ENCODE results near the gene ACTL6B.
"Not testable (repeated sequence)": the region's sequence is repeated elsewhere in the genome, so short reads cannot be mapped to it uniquely, and the experiment has no call there.

ACTL6B gene

DNA sequence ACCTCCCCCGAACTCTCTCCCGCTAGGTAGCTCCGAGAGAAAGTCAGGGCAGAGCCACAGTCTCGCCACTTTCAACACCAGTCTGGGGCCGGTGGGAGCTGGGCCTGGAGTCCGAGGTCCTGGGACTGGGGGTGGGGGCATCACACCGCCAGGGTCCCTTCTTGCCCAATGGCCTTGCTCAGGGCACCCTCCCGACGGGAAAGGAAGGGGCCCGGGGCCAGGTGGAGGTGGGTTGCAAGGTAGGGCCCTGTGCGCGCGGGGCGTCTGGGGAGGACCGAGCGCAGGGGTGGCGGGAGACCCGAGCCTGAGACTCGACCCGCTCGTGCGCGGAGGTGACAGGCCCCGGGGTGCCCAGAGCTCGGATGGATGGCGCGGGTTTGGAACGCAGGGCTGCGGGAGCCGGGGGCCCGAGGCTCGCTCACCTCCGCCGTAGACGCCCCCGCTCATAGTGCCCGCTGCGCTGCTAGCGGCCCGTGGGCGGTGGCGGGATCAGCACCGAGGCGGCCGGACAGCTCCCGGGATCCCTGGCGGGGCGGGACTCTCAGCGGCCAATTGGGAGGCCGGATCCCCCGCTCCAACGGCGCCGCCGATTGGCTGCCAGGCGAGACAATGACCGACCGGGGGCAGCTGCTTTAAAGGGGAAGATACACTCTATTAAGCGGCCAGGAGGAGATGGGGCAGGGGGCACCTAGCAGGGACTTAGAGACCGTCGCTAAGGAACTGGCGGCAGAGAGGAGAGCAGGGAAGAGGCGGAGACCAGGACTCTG lies at the start of gene ACTL6B:
ACTL6B (minus strand) TSS at position 541 of the 767 bp plus-strand sequence; CDS start at position 447, 94 bp downstream.
- peak in 1 of 2 donors; percentile 57 for DNase-seq (ENCODE audit: low read depth in 2 of 2)

DNA sequence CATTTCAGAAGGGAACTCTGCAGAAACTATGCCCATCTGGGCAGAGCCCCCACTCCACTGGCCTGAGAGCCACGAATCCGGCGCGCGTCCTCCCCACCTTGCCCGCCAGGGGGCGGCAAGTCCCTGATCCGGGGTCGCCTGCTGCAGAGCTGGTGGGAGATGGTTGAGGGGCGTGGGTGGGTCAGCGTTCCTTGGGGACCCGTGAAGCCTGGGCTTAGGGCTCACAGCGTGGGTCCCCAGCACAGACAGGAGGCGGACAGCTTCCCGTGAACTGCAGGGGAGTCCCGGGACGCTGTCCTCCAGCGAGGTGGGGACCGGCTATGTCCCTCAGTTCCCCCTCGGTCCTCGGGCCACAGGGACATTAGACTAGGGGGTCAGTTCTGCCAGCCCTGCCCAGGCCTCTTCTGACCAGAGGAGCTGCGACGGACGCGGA lies 49.1 kb upstream of the ACTL6B start:
- peak; percentile 64 to 81 for DNase-seq (ENCODE audit: low read depth in 2 of 2)

DNA sequence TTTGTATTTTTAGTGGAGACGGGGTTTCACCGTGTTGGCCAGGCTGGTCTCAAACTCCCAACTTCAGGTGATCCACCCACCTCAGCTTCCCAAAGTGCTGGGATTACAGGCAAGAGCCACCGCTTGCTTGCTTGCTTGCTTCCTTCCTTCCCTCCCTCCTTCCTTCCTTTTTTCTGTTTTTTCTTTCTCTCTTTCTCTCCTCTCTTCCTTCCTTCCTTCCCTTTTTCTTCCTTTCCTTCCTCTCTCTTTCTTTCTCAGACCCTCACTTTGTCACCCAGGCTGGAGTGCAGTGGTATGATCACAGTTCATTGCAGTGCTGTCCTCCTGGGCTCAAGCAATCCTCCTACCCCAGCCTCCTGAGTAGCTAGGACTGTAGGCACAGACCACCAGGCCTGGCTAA lies 44.8 kb upstream of the ACTL6B start:
- not testable (repeated sequence) for DNase-seq (ENCODE audit: low read depth in 2 of 2)

DNA sequence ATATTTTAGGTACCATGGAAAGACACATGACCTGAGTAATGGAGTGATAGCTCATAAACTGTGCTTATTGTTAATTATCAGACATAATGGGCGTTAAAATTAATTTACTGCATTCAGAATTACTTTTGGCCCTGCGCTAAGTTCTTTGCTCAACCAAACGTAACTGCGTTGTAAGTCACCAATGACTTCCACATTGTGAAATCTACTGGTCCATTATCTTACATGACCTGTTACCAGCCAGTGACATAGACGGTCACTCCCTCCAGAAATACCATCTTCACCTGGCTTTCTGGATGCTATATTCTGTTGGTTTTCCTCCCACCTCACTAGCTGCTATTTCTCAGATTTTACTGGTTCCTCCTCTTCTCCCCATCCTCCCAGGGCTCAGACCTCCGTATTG lies 42.8 kb upstream of the ACTL6B start:
- DNase-seq (ENCODE audit: low read depth in 2 of 2) = no peak

DNA sequence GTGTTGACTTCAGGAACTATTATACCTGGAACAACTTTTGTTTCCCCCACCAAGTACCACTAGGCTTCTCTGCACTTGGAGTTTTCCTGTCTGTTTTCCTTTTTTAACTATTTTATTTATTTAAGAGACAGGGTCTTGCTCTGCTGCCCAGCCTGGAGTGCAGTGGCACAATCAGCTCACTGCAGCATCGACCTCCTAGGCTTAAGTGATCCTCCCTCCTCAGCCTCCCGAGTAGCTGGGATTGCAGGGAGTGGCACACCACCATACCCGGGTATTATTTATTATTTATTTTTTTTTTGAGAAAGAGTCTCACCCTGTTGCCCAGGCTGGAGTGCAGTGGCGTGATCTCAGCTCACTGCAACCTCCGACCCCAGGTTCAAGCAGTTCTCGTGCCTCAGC lies 39.9 kb upstream of the ACTL6B start:
- DNase-seq (ENCODE audit: low read depth in 2 of 2) = no peak

DNA sequence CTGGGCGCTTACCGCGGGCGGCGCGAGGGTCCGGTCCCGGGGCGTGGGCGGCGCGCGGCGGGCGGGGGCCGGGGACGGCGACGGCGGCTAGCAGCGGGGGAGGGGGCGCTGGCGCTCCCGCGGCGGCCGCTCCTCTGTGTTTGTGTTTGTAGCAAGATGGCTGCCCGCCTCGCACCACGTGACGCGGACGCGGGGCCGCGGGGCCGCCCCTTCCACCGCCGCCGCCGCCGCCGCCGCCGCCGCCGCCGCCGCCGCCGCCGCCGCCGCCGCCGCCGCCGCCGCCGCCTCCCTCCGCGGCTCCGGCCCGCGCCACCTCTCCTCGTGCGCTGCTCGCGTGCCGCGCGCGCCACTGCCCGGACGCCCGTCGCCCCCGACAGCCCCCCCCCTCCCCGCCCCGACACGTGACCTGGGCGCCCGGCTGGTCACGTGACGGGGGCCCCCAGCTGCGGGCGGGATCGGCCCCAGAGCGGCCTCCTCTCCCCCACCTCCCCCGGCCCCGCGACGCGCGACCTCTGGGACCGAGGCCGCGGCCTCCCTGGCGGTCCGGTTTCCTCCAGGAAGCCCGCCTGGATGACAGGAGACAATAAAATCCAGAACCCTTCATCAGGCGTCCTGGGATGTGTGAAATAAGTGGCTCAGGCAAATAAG lies 38.0 kb upstream of the ACTL6B start, which contains the start of gene GIGYF1:
GIGYF1 (minus strand) TSS at position 153 of the 648 bp plus-strand sequence. CDS start 6,012 bp downstream, outside the sequence.
- peak in 1 of 2 donors; percentile 57 for DNase-seq (ENCODE audit: low read depth in 2 of 2)

DNA sequence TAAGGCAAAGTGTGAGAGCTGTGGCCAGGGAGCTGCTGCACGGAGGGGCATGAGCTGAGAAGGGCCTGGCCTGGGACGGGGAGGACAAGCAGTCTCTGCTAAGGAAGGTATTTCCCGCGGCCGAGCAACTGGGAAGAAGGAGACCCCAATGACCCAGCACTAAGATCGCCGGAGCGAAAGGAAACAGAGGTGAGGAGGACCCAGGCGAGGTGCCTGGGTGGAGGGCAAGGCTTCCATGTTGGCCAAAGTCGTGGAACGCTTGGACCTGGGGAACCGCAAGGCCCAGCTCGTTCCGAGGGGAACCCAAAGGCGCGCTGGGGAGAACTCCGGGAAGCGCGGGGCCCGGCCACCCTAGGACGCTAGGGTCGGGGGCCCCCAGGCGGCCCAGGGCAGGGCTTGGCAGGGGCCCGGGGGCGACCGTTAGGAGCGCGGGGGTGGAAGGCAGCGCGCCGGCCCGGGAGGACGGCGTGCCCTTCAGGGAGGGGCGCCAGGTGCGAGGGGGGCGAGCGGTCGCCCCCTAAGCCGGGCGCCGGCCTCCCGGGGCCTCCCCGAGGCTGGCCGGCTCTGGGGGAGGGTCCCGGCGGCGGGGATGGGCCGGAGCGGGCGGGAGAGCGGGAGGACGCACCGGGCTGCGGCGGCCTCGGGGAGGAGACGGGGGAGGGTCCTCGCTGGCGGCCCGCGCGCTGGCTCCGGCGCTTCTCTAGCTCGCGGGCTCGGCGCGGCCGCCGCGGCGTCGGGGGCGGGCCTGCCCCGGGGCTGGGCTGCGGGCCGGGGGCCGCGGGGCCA lies 37.3 kb upstream of the ACTL6B start:
- DNase-seq (ENCODE audit: low read depth in 2 of 2) = no peak

DNA sequence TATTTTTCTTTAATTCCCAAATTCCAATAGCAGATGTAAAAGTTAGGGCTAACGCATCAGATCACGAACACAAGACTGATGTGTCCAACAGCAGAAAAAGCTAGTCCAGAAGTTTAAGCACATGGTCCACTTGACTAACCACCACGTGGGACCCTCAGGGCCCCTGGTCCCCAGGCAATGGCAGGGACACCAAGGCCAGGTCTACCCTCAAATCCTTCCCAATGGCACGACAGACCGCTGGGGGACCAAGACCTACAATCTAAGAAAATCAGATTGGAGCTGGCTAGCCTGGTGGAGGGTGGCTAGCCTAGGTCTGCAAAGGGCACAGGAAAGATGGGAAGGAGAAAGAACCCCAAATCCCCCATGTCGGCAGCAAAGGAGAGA lies 36.3 kb upstream of the ACTL6B start:
- no peak for DNase-seq (ENCODE audit: low read depth in 2 of 2)

DNA sequence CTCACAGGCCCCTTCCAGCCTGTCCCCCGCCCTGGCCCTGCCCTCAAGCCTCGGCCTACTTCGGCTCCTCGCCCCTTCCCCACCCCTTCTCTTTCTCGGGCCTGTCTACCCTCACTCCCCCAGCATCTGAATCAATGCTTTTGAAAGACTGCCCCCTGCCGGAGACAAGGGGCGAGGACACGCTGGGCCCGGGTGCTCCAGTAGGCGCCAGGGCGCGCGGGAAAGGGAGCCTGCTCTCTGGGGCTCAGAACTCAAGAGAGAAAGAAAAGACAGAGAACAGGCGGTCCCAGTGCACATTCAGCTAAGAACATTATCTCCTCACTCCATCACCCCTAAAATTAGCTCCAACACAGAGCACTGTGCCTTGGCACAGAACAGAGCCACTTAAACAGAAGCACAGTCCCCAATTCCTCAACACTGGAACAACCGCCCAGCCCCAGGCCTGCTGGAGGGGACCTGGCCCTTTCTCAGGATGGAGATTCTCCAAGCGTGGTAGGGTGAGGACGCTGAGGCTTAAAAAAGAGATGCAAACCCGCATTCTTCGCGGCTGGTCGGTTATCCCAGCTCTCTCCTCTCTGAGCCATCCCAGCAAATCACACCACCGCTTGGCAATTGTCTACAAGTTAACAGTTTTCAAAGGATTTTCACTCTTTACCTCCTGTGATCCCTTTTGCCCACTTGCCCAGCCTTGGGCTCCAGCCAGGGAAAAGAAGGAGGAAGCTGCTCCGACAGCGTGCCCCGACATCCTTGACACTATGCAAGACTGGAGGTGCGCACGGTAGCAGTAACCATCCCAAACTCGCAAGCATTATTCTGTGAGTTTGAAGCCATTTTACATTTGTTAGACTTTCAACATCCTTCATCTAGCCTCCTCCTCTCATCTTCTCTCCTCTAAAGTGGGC lies 35.7 kb upstream of the ACTL6B start:
- DNase-seq (ENCODE audit: low read depth in 2 of 2) = peak; percentile 68 to 78

DNA sequence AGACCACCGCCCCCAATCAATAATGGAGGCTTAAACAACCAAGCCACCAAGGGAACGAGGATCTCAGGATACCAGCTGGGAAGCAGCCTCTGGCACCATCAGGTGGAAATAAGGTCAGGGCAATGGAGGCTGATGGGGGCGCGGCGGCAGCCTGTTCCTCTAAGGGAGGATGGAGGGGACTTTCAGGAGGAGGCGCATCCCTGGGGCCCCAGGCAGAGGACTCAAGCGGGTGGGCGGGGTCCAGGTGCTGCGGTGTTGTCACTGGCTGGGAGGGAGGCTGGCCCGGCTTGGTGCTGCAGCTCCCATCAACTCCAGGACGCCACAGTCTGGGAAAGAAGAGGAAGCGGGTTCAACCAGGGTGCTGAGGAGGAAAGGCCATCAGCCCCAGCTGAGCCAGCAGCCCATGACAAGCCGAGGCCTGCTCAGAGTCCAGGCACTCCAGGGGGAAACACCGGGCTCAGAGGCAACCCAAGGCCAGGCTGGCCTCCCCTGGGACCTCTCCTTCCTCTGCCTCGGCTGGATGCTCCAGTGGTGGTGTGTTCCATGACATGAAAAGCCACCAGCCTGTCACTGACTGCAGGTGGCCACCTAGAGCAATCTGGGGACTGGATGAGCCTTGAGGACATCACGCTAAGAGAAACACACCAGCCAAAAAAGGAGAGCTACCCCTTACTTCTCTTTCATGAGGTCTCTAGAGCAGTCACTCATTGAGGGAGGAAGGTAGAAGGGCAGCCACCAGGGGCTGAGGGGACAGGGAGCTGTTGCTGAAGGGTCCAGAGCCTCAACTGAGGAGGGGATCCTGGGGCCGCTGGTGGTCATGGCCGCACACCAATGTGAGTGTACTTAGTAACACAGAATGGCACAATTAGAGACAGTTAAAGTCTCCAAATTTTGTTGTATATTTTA lies 33.2 kb upstream of the ACTL6B start:
- no peak for DNase-seq (ENCODE audit: low read depth in 2 of 2)

DNA sequence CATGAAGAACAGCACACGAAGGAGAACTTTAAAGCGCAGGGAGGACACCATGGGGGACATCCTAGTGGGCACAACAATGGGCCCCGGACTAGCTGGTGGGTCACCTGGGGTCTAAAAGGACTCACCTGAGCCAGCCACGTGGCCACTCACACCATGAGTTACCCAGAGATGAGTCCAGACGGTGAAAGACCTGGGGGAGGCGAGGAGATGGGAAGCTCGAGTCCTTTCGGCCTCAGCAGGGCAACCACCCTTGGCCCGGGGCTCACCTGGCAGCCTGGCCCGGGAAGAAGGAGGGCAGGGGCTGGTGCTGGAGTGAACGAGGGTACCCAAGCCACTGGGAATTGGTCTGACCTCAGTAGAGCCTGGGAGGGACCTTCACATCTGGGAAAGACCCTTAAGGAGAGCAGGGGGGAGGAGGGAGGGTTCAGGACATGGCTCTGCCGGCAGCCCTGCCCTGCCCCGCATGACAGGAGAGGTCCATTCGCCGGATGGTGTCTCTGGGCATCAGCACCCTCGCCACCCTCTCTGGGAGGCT lies 32.1 kb upstream of the ACTL6B start:
- no peak for DNase-seq (ENCODE audit: low read depth in 2 of 2)

DNA sequence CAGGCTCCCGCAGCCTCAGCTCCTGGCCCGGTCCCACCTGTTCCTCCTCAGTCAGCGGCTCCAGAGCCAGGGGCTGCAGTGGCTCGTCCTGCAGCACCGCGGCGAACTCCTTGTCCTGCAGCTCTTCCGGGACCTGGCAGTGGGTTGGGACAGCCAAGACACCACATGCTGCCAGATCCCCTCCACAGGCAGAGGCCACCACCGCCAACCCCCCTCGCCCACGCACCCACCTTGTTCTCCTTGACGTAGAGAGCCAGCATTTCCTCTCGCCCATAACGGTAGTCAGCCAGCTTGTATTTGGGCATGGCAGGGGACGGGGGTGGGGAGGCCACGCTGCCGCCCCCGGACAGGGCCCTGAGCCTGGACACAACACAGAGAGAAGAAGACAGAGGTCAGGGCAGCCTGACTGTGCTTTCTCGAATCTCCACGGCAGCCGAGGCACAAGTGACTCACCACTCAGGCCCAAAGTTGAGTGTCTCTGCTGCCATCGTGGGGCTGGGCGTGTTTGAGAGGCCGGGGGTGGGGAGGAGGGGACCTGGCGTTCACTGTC lies 31.6 kb upstream of the ACTL6B start:
- DNase-seq (ENCODE audit: low read depth in 2 of 2) = no peak

DNA sequence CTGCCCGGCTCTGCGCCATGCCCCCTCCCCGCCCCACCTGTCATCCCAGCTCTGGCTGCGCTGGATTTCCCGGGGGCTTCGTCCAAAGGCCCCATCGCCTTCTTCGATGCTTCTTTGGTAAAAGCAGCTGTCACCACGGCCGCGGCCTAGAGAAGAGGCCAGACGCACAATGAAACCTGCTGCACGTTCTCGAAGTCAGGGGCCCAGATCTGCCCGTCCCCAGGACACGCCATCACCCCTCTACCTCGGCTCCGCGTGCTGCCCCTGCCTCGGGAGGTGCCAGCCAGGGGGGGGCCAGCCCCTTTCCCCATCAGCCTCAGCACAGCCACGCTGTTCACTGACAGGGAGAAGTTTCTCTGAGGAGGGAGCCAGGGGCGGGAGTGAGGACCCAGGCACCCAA lies 31.0 kb upstream of the ACTL6B start:
- no peak for DNase-seq (ENCODE audit: low read depth in 2 of 2)

DNA sequence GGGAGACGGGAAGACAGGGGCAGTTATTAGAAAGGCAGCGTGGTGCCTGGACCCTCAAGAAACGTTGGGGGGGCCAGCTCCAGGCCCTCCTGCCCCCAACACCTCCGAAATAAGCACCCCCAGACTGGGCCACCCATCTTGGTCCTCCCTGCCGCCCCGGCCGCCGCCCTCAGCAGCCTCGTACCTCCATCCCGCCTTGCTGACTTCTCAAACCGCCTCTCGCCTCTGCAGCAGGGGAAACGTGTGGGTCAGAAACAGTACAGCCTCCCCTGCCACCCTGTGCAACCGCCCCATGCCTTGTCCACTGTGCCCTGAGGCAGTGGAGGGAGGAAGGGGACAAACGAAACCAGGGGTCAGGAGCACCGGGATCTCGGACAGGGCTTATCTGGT lies 30.6 kb upstream of the ACTL6B start:
- no peak for DNase-seq (ENCODE audit: low read depth in 2 of 2)

DNA sequence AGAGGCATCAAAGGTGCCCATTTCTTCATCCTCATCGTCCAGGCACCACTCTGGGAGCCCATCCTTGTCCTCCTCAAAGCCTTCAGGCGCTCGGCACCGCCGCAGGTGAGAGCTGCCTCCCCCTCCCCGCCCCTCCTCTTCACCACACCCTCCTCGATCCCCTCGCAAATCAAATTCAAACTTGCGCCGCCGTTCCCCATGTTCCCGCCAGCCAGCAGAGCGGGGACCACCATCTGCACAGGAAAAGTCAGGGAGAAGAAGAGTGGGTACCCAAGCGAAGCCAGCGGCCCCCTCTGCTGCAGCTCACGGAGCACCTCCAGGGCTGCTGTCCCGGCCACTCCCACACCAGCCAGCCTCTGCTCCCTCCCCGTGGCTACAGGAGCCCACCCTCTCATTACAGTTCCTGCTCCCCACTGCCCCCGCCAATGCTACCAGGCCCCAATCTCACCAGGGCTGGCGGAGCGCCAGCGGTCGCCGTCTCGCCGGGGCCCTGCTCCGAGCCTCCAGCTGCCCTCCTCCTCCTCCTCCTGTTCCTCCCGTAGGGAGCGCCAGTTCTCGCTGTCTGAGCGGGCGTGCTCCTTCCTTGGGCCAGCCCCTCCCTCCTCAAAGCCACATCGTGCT lies 30.1 kb upstream of the ACTL6B start:
- no peak for DNase-seq (ENCODE audit: low read depth in 2 of 2)

DNA sequence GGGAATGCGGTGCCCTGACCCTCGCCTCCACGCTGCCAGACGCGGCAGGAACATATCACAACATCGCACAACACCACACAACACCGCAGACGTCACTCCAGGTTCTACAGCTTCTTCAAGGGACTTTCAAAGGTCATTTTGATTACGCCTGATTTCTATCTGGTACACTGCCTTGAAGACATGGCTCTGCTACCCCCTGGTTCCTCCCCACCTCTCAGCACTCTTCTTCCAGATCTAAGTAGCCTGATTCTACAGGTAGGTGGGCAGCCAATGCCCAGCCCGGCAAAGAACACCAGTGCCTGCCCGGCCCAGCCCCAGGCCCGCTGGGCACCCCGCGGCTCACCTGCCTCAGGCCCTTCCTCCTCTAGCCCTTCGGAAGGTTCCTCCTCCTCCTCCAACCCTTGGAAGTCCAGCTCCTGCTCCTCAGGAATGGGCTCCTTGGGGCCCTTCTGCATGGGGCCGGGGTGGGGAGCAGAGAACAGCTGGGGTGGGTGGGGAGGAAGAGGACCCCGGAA lies 29.4 kb upstream of the ACTL6B start:
- no peak for DNase-seq (ENCODE audit: low read depth in 2 of 2)

DNA sequence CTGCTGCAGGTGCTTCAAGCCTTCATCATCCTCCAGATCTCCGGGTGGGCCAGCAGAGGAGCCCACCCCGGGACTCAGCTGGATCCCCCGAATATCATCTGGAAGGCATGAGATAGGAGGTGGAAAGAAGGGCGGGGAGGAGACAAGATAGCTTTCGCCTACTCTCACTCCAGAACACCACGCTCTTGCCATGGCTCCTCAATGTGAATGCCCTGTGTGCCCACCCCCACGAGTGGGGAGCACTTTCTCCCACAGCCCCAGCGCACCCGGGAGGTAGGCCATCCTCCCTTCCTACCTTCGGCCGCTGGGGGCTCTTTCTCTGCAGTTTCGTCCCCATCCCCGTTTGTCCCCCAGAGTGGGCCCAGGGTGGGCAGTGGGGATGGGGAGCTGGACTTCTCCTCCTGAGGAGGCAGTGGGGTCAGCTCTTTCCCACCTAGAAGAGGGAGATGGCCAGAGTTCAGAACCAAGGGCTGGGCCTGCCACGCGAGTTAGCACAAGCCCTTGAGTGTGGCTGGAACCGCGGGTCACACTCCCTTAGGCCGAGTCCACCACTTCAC lies 28.9 kb upstream of the ACTL6B start:
- no peak for DNase-seq (ENCODE audit: low read depth in 2 of 2)

DNA sequence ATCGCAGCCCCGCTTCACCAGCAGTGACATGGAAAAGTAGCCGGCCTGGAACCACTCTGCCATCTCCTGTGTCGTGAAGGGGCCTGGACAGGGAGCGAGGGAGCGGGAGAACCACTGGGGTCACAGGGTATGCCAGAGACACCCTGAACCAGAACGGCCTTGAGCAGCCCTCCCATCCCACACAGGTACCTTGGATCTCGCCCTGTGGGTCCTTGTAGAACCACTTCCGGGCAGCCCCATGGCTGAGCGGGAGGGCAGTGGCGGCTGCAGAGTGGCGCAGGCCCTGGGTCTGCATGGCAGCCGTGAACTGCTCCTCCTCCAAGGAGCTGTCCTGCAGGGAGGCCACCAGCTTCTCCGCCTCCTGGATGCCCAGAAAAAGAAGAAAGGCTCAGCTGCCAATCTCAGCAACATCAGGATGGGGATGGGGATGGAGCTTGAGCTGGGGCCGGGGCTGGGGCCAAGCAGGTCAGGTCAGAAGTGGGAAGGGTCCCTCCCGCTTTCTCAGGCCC lies 28.3 kb upstream of the ACTL6B start:
- DNase-seq (ENCODE audit: low read depth in 2 of 2) = no peak

Measured in stimulated activated CD4-positive, alpha-beta T cell treated with anti-CD3 and anti-CD28 coated beads, Interleukin-15, amount 100 ng/mL, for 48 hours (primary cell).